HG03575 (cell line): ENCODE results near the gene CDK5.
"Not testable (repeated sequence)": the region's sequence is repeated elsewhere in the genome, so short reads cannot be mapped to it uniquely, and the experiment has no call there.

Experiments used
- ATAC-seq: cut with Tn5 transposase; IDR thresholded peaks from one replicate; pipeline ENCODE4 v1.9.1; 2021; ENCODE audit not compliant: unreplicated experiment, insufficient number of reproducible peaks, low FRiP score; ENCODE audit errors: extremely low read depth

The CDK5 gene

GRCh38 chr7:151011616-151012015 is 46.1 kb downstream of the CDK5 start:
- not testable (repeated sequence) for ATAC-seq

- no peak for ATAC-seq
These were observed 46.6 kb downstream of the CDK5 start for GRCh38 chr7:151011097-151011409.

GRCh38 chr7:151010307-151011096 is 47.2 kb downstream of the CDK5 start:
- ATAC-seq = no peak

GRCh38 chr7:151010037-151010306 is 47.7 kb downstream of the CDK5 start:
- ATAC-seq = no peak

- ATAC-seq = no peak
These were observed 48.2 kb downstream of the CDK5 start for GRCh38 chr7:151009327-151010036.

- no peak for ATAC-seq
These were observed 49.0 kb downstream of the CDK5 start for GRCh38 chr7:151008511-151009323.

- ATAC-seq = no peak
These were observed 49.6 kb downstream of the CDK5 start for GRCh38 chr7:151008143-151008510.

GRCh38 chr7:151007469-151007898 is 50.2 kb downstream of the CDK5 start:
- no peak for ATAC-seq

- no peak for ATAC-seq
These were observed 51.0 kb downstream of the CDK5 start for GRCh38 chr7:151006590-151007300.

GRCh38 chr7:151005566-151005965 is 52.1 kb downstream of the CDK5 start:
- ATAC-seq = no peak
